Measurements from ENCODE around the gene C17orf50. TPM values are rescaled to one million over a fixed set of nuclear protein-coding genes. Genes with fewer than 3 reads are reported as not detected.

C17orf50 gene
- total RNA-seq, 4 donors from 2014 or later = not detected

- Histone ChIP-seq H3K27me3 (peaks cover 0 to 81% of the 10 kb centered on the region in 2 donors), H3K9me3 (no peaks in the 10 kb centered on the region), H3K36me3 (no peaks in the 10 kb centered on the region), H3K27ac (no peak overlapping the region), H3K4me3 (no peak overlapping the region), H3K4me1 (peaks cover 0 to 27% (median 0%) of the 10 kb centered on the region in 4 donors)
- TF ChIP-seq EP300 (IDR thresholded peaks at IDR 0.05) = no peak
- peak; percentile 79 to 92 (median 87) for TF ChIP-seq CTCF (IDR thresholded peaks at IDR 0.05)
- TF ChIP-seq POLR2A (IDR thresholded peaks at IDR 0.05) = no peak
- 34 to 36% methylated on average over 12 of the region's 12 CpGs for WGBS, 2 donors
- peak; percentile 73 to 94 for DNase-seq (ENCODE audit: low spot score in 2 of 2)
Measured at GRCh38 chr17:35747540-35748017, 13.1 kb upstream of the C17orf50 start.

DNA sequence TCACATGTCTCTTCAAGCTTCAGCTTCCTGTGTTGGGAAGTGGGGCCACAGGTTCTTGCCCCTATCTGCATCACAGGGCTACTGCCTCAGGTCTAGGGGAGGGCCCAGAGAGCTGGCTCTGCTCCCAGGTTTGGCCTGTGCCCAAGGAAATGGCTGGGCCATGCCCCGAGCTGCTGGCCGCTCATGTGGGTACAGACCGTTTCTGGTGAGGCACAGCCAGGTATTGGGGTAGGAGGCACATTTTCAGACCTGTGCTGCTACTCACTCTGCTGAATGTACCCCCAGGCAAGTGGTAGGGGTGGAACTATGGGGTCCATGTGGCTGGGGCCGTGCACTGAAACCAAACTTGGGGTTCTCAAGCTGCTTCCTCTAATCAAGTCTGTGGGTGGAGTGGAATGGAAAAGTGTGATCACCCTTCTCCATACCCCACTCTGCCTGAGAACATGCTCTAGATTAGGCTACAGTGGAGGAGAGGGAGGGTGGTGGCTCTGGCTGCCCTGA lies 12.3 kb upstream of the C17orf50 start:
- TF ChIP-seq EP300 (IDR thresholded peaks at IDR 0.05) (no peak), CTCF (IDR thresholded peaks at IDR 0.05) (no peak)

GRCh38 chr17:35748979-35749378 lies 11.7 kb upstream of the C17orf50 start:
- no peak for DNase-seq (ENCODE audit: low spot score in 2 of 2)
- TF ChIP-seq EP300 (IDR thresholded peaks at IDR 0.05) (no peak), CTCF (IDR thresholded peaks at IDR 0.05) (no peak), POLR2A (IDR thresholded peaks at IDR 0.05) (no peak)
- 80 to 85% methylated on average over 6 of the region's 6 CpGs for WGBS, 2 donors
- Histone ChIP-seq H3K27me3 (peaks cover 0 to 75% of the 10 kb centered on the region in 2 donors), H3K9me3 (no peaks in the 10 kb centered on the region), H3K36me3 (no peaks in the 10 kb centered on the region), H3K4me3 (no peak overlapping the region), H3K27ac (no peak overlapping the region), H3K4me1 (peaks cover 0 to 32% (median 0%) of the 10 kb centered on the region in 4 donors)

More for the DNA sequence above, 12.3 kb upstream of the C17orf50 start:
- Histone ChIP-seq H3K9me3 (no peaks in the 10 kb centered on the region), H3K36me3 (no peaks in the 10 kb centered on the region), H3K27me3 (peaks cover 0 to 80% of the 10 kb centered on the region in 2 donors), H3K27ac (peak overlapping the region in 1 of 4 donors; percentile 4), H3K4me1 (peaks cover 0 to 32% (median 0%) of the 10 kb centered on the region in 4 donors), H3K4me3 (no peak overlapping the region)
- no peak for DNase-seq (ENCODE audit: low spot score in 2 of 2)
- WGBS, 2 donors = 15 to 27% methylated on average over 1 to 4 of the region's 4 CpGs

GRCh38 chr17:35749560-35750412 lies 10.9 kb upstream of the C17orf50 start:
- WGBS, 2 donors = 6 to 9% methylated on average over 23 to 24 of the region's 35 CpGs
- DNase-seq (ENCODE audit: low spot score in 2 of 2) = no peak
- H3K27ac ChIP-seq = peak overlapping the region in 1 of 4 donors; percentile 39
- no peaks in the 10 kb centered on the region for H3K36me3 ChIP-seq
- H3K4me3 ChIP-seq = no peak overlapping the region
- no peaks in the 10 kb centered on the region for H3K9me3 ChIP-seq
- TF ChIP-seq EP300 (IDR thresholded peaks at IDR 0.05) (no peak), CTCF (IDR thresholded peaks at IDR 0.05) (no peak), POLR2A (IDR thresholded peaks at IDR 0.05) (no peak)
- peaks cover 0 to 67% of the 10 kb centered on the region in 2 donors for H3K27me3 ChIP-seq
- H3K4me1 ChIP-seq = peaks cover 0 to 32% (median 0%) of the 10 kb centered on the region in 4 donors

Data from tibial nerve (tissue), 4 donors.